Measurements from ENCODE around the gene ITGAD.

DNA sequence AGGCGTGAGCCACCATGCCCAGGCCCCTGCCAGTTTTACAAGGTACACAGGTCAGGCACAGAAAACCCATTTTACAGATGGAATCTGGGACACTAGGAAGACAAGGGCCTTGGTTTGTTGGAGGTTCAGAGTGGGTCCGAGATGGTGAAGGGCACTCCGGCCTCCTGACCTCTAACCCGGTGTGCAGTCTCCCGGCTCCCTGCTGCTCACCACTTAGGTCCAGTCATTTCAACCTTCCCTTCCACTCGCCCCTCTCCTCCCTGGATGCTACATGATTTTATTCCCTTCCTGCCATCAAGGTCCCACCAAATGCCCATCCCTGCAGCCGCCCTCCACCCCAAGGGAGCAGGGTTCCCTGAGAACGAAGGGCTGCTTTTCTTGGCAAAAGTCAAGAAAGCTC lies 29.4 kb upstream of the ITGAD start:
- TF ChIP-seq, protein P1, sequence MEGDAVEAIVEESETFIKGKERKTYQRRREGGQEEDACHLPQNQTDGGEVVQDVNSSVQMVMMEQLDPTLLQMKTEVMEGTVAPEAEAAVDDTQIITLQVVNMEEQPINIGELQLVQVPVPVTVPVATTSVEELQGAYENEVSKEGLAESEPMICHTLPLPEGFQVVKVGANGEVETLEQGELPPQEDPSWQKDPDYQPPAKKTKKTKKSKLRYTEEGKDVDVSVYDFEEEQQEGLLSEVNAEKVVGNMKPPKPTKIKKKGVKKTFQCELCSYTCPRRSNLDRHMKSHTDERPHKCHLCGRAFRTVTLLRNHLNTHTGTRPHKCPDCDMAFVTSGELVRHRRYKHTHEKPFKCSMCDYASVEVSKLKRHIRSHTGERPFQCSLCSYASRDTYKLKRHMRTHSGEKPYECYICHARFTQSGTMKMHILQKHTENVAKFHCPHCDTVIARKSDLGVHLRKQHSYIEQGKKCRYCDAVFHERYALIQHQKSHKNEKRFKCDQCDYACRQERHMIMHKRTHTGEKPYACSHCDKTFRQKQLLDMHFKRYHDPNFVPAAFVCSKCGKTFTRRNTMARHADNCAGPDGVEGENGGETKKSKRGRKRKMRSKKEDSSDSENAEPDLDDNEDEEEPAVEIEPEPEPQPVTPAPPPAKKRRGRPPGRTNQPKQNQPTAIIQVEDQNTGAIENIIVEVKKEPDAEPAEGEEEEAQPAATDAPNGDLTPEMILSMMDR (conservative IDR thresholded peaks at IDR 0.05; ENCODE audit: low read depth, low read length), result no peak
- TF ChIP-seq EZH2 (IDR thresholded peaks at IDR 0.05; ENCODE audit: borderline replicate concordance, low read depth, low read length, poor library complexity, severe bottlenecking), result no peak

Data from A673 (cell line).